GM12873 (cell line): ENCODE measurements around the gene KCNMA1.

ENCODE experiments used
- CTCF ChIP-seq: IDR thresholded peaks from 2 replicates; pipeline ENCODE4 v1.5.1; 2012; ENCODE audit warnings: low read depth, mild to moderate bottlenecking, moderate library complexity, low read length, control low read depth; ENCODE audit not compliant: insufficient read depth; ENCODE audit errors: missing control alignments

The KCNMA1 gene

GRCh38 chr10:76954838-76955237 is 682.8 kb downstream of the KCNMA1 start:
- TF ChIP-seq CTCF: no peak

GRCh38 chr10:76950354-76950753 is 687.3 kb downstream of the KCNMA1 start:
- no peak for TF ChIP-seq CTCF

GRCh38 chr10:76946270-76946669 is 691.3 kb downstream of the KCNMA1 start:
- TF ChIP-seq CTCF: no peak

- no peak for TF ChIP-seq CTCF
Observed at GRCh38 chr10:76945166-76945565, 692.4 kb downstream of the KCNMA1 start.

GRCh38 chr10:76944640-76945039 is 693.0 kb downstream of the KCNMA1 start:
- TF ChIP-seq CTCF: no peak

- TF ChIP-seq CTCF: no peak
Observed at GRCh38 chr10:76942628-76943416, 694.8 kb downstream of the KCNMA1 start.

GRCh38 chr10:76939933-76940468 is 697.6 kb downstream of the KCNMA1 start:
- TF ChIP-seq CTCF: no peak
